Omental fat pad (tissue), 4 donors: ENCODE results near the gene BCL2L1. TPM values are rescaled to one million over a fixed set of nuclear protein-coding genes. Genes with fewer than 3 reads are reported as not detected.
A peak's percentile ranks its signal among the peaks of the same experiment; 100 is the strongest.

Experiments
- ATAC-seq: fragments of 150-250 bp; one replicate; pipeline ENCODE4 v1.9.1; 2016; ENCODE audit warnings: mild to moderate bottlenecking, moderate library complexity; ENCODE audit not compliant: low FRiP score
- DNase-seq: peaks from one replicate; pipeline ENCODE4 v3.0.0-alpha.2; 2019; ENCODE audit warnings: low spot score
- CTCF ChIP-seq, 3 donors: fragments of 450-650 bp; IDR thresholded peaks; one replicate each; pipeline ENCODE4 v1.5.1; 2016 to 2017; ENCODE audit warnings: antibody characterized with exemption in 3 of 3, mild to moderate bottlenecking in 3 of 3, moderate library complexity in 2 of 3
- total RNA-seq, 4 donors: library from RNA; depleted of rRNA; stranded (reverse); fragments of >200 nt; gene quantifications; one replicate each; pipeline ENCODE4 v1.1.0, GENCODE V29; 2016

The BCL2L1 gene
- total RNA-seq, 4 donors from 2014 or later = 65.0 to 140 (median 112) TPM

- TF ChIP-seq CTCF (IDR thresholded peaks at IDR 0.05) = no peak
- ATAC-seq = no peak
- no peak for DNase-seq
Measured at GRCh38 chr20:31746068-31746878, 23.6 kb upstream of the BCL2L1 start.

- ATAC-seq (no peak), DNase-seq (no peak)
- no peak for TF ChIP-seq CTCF (IDR thresholded peaks at IDR 0.05)
Measured at GRCh38 chr20:31740656-31741323, 18.1 kb upstream of the BCL2L1 start.

- DNase-seq = no peak
- no peak for ATAC-seq
- TF ChIP-seq CTCF (IDR thresholded peaks at IDR 0.05) = no peak
Measured at GRCh38 chr20:31740208-31740607, 17.5 kb upstream of the BCL2L1 start.

GRCh38 chr20:31739550-31739977 lies 16.9 kb upstream of the BCL2L1 start:
- TF ChIP-seq CTCF (IDR thresholded peaks at IDR 0.05) = no peak
- DNase-seq = no peak
- ATAC-seq = no peak

GRCh38 chr20:31738729-31739549 lies 16.3 kb upstream of the BCL2L1 start, which contains the start of gene TPX2:
Gene TPX2, plus strand, starts transcription at chr20:31739290. Its CDS starts 18,187 bp downstream, at chr20:31757477.
- ATAC-seq (peak; percentile 99), DNase-seq (peak; percentile 79)
- TF ChIP-seq CTCF (IDR thresholded peaks at IDR 0.05) = no peak

- TF ChIP-seq CTCF (IDR thresholded peaks at IDR 0.05) = no peak
- no peak for DNase-seq
- ATAC-seq = no peak
Measured at GRCh38 chr20:31731321-31731717, 8.7 kb upstream of the BCL2L1 start.
